ENCODE results near the gene OR52M1. TPM values are rescaled to one million over a fixed set of nuclear protein-coding genes. Genes with fewer than 3 reads are reported as not detected.

The OR52M1 gene
- polyA plus RNA-seq, 2 of the 4 experiments (the other 2 are of a cell fraction) = not detected

DNA sequence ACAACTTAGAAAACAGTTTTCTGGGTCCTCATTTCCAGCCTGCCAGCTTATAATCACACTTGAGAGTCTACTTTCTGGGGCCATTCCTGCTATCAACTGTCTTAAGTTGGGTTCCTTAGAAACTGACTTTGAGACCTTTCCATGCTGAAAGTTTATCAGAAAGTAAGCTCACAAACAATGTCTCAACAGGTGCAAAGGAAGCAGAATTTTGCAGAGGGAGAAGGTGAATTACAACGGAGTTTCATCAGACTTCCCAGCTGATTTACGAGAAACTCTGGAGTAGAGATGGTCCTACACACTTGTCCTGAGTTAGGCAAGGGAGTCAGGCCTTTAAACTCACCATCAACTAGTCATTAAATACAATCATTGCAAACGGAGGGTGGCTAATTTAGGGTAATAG is 31.9 kb downstream of the OR52M1 start:
- ATAC-seq (no peak), DNase-seq (ENCODE audit: low read depth in 1 of 2, low spot score in 1 of 2) (no peak), FAIRE-seq (no peak)
- Histone ChIP-seq H3K9me3 (no peaks in the 10 kb centered on the region), H3K4me2 (no peak overlapping the region), H3K27ac (no peak overlapping the region), H3K4me3 (no peak overlapping the region), H3K4me1 (no peaks in the 10 kb centered on the region)
- TF ChIP-seq RNF2 (IDR thresholded peaks at IDR 0.05; ENCODE audit: borderline replicate concordance, low read depth) (no peak), HDAC2 (IDR thresholded peaks at IDR 0.05) (no peak), ZC3H11A (IDR thresholded peaks at IDR 0.05) (no peak), GATA3 (IDR thresholded peaks at IDR 0.05; ENCODE audit: borderline replicate concordance) (no peak)
- TF ChIP-seq, protein P1, sequence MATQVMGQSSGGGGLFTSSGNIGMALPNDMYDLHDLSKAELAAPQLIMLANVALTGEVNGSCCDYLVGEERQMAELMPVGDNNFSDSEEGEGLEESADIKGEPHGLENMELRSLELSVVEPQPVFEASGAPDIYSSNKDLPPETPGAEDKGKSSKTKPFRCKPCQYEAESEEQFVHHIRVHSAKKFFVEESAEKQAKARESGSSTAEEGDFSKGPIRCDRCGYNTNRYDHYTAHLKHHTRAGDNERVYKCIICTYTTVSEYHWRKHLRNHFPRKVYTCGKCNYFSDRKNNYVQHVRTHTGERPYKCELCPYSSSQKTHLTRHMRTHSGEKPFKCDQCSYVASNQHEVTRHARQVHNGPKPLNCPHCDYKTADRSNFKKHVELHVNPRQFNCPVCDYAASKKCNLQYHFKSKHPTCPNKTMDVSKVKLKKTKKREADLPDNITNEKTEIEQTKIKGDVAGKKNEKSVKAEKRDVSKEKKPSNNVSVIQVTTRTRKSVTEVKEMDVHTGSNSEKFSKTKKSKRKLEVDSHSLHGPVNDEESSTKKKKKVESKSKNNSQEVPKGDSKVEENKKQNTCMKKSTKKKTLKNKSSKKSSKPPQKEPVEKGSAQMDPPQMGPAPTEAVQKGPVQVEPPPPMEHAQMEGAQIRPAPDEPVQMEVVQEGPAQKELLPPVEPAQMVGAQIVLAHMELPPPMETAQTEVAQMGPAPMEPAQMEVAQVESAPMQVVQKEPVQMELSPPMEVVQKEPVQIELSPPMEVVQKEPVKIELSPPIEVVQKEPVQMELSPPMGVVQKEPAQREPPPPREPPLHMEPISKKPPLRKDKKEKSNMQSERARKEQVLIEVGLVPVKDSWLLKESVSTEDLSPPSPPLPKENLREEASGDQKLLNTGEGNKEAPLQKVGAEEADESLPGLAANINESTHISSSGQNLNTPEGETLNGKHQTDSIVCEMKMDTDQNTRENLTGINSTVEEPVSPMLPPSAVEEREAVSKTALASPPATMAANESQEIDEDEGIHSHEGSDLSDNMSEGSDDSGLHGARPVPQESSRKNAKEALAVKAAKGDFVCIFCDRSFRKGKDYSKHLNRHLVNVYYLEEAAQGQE (IDR thresholded peaks at IDR 0.05) = no peak
- TF ChIP-seq, protein P2, sequence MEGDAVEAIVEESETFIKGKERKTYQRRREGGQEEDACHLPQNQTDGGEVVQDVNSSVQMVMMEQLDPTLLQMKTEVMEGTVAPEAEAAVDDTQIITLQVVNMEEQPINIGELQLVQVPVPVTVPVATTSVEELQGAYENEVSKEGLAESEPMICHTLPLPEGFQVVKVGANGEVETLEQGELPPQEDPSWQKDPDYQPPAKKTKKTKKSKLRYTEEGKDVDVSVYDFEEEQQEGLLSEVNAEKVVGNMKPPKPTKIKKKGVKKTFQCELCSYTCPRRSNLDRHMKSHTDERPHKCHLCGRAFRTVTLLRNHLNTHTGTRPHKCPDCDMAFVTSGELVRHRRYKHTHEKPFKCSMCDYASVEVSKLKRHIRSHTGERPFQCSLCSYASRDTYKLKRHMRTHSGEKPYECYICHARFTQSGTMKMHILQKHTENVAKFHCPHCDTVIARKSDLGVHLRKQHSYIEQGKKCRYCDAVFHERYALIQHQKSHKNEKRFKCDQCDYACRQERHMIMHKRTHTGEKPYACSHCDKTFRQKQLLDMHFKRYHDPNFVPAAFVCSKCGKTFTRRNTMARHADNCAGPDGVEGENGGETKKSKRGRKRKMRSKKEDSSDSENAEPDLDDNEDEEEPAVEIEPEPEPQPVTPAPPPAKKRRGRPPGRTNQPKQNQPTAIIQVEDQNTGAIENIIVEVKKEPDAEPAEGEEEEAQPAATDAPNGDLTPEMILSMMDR (IDR thresholded peaks at IDR 0.05) = no peak
- ChIA-PET CTCF (interaction anchor here (1.1 kb wide), 1 partner anchor 389 kb away, joined by 3 read pairs; no protein-coding TSS in a partner anchor), POLR2A (no interaction called here)
- WGBS (ENCODE audit: missing lambda C conversion rate) = 20% methylated on average over 3 of the region's 3 CpGs

DNA sequence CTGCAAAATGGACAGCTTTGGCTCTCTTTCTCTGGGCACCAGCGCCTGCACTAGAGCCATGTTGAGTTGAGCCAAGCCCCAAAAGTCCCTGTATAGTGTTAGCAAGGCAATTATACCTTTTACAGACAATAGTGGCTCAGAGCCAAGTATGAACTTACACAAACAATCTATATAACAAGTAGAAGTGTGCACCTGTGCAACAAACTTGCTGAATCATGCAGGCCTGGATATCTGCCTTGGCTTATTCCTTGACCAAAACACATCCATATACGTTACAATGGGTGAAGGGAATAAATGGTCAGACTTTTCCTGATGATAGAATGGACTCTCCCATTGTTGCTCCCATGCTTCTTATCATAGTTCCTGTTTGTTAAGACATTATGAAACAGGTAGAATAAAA is 32.8 kb downstream of the OR52M1 start:
- ATAC-seq (no peak), FAIRE-seq (no peak), DNase-seq (ENCODE audit: low read depth in 1 of 2, low spot score in 1 of 2) (no peak)
- WGBS (ENCODE audit: missing lambda C conversion rate) = 30% methylated on average over 2 of the region's 2 CpGs
- no peaks in the 10 kb centered on the region for H3K9me3 ChIP-seq
- TF ChIP-seq RARB (CRISPR knock-in tag; IDR thresholded peaks at IDR 0.05) = no peak
- no peak for TF ChIP-seq RNF2 (IDR thresholded peaks at IDR 0.05; ENCODE audit: borderline replicate concordance, low read depth)
- no peak for TF ChIP-seq NFE2L2 (conservative IDR thresholded peaks at IDR 0.05; ENCODE audit: low read length)
- no peak for TF ChIP-seq MAZ (IDR thresholded peaks at IDR 0.05; ENCODE audit: borderline replicate concordance, low read depth, low read length)
- TF ChIP-seq, protein P3, sequence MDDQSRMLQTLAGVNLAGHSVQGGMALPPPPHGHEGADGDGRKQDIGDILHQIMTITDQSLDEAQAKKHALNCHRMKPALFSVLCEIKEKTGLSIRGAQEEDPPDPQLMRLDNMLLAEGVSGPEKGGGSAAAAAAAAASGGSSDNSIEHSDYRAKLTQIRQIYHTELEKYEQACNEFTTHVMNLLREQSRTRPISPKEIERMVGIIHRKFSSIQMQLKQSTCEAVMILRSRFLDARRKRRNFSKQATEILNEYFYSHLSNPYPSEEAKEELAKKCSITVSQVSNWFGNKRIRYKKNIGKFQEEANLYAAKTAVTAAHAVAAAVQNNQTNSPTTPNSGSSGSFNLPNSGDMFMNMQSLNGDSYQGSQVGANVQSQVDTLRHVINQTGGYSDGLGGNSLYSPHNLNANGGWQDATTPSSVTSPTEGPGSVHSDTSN (IDR thresholded peaks at IDR 0.05) = no peak
- no peak for TF ChIP-seq HOXB5 (CRISPR knock-in tag; IDR thresholded peaks at IDR 0.05)
- no peak for TF ChIP-seq BHLHE40 (IDR thresholded peaks at IDR 0.05; ENCODE audit: low read depth, low read length)
- TF ChIP-seq, protein P4, sequence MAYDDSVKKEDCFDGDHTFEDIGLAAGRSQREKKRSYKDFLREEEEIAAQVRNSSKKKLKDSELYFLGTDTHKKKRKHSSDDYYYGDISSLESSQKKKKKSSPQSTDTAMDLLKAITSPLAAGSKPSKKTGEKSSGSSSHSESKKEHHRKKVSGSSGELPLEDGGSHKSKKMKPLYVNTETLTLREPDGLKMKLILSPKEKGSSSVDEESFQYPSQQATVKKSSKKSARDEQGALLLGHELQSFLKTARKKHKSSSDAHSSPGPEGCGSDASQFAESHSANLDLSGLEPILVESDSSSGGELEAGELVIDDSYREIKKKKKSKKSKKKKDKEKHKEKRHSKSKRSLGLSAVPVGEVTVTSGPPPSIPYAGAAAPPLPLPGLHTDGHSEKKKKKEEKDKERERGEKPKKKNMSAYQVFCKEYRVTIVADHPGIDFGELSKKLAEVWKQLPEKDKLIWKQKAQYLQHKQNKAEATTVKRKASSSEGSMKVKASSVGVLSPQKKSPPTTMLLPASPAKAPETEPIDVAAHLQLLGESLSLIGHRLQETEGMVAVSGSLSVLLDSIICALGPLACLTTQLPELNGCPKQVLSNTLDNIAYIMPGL (CRISPR knock-in tag; IDR thresholded peaks at IDR 0.05; ENCODE audit: borderline replicate concordance) = no peak
- TF ChIP-seq POLR2AphosphoS2 (conservative IDR thresholded peaks at IDR 0.05; ENCODE audit: low read length) = no peak
- TF ChIP-seq, protein P5, sequence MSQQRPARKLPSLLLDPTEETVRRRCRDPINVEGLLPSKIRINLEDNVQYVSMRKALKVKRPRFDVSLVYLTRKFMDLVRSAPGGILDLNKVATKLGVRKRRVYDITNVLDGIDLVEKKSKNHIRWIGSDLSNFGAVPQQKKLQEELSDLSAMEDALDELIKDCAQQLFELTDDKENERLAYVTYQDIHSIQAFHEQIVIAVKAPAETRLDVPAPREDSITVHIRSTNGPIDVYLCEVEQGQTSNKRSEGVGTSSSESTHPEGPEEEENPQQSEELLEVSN (IDR thresholded peaks at IDR 0.05; ENCODE audit: borderline replicate concordance, low read depth) = no peak
- TF ChIP-seq MYC (IDR thresholded peaks at IDR 0.05; ENCODE audit: borderline replicate concordance, low read length) = no peak
- no peak for TF ChIP-seq ZSCAN20 (CRISPR knock-in tag; IDR thresholded peaks at IDR 0.05)
- no peak for TF ChIP-seq HDAC2 (IDR thresholded peaks at IDR 0.05)
- no peak for TF ChIP-seq TP53 (CRISPR knock-in tag; IDR thresholded peaks at IDR 0.05)
- TF ChIP-seq, protein P6, sequence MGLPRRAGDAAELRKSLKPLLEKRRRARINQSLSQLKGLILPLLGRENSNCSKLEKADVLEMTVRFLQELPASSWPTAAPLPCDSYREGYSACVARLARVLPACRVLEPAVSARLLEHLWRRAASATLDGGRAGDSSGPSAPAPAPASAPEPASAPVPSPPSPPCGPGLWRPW (IDR thresholded peaks at IDR 0.05) = no peak
- H3K4me1 ChIP-seq = no peaks in the 10 kb centered on the region
- ChIA-PET CTCF (no interaction called here), POLR2A (no interaction called here)
- no peak overlapping the region for H3K4me2 ChIP-seq
- no peak overlapping the region for H3K27ac ChIP-seq
- no peak overlapping the region for H3K4me3 ChIP-seq
